GM19193 (cell line): ENCODE measurements around the gene PCDHA1.
"Not testable (repeated sequence)": the region's sequence is repeated elsewhere in the genome, so short reads cannot be mapped to it uniquely, and the experiment has no call there.

ENCODE experiments used
- POLR2A ChIP-seq: IDR thresholded peaks from 4 replicates; pipeline ENCODE4 v1.6.1; 2011; ENCODE audit not compliant: insufficient read depth, insufficient read length; ENCODE audit errors: extremely low read depth

PCDHA1 gene

GRCh38 chr5:140808889-140809291, 22.9 kb downstream of the PCDHA1 start:
- TF ChIP-seq POLR2A = no peak

- TF ChIP-seq POLR2A = no peak
These were observed 35.7 kb downstream of the PCDHA1 start, which contains the start of gene PCDHA5 for GRCh38 chr5:140821375-140822280. TSS of gene PCDHA5 (plus strand) at chr5:140821613.

- TF ChIP-seq POLR2A = no peak
These were observed 36.3 kb downstream of the PCDHA1 start for GRCh38 chr5:140822281-140822629.

- TF ChIP-seq POLR2A = no peak
These were observed 37.5 kb downstream of the PCDHA1 start for GRCh38 chr5:140823475-140823874.

DNA sequence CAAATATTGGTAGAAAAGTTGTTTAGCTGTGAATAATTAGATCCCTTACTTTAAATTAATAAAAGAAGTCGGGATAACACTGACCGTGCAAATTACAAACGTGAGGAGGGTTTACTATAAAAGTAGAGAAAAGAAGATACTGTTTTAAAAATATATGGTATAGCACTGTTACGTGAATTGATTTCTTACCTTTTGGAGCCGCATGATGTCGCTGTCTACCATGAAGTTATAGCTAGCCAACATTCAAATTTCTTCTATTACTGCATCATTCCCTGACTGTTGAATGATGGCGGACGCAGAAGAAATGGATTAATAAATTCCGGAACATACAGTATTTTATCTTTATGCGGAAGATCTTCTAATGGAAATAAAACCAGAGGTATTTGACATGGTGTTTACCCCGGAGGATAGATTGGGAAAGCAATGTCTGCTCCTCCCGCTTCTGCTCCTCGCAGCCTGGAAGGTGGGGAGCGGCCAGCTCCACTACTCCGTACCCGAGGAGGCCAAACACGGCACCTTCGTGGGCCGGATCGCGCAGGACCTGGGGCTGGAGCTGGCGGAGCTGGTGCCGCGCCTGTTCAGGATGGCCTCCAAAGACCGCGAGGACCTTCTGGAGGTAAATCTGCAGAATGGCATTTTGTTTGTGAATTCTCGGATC, 41.9 kb downstream of the PCDHA1 start, which contains the start of gene PCDHA6:
PCDHA6 (plus strand) TSS at position 257 of the 658 bp plus-strand sequence; CDS start at position 389, 132 bp downstream.
- no peak for TF ChIP-seq POLR2A

GRCh38 chr5:140828362-140828737, 42.4 kb downstream of the PCDHA1 start:
- no peak for TF ChIP-seq POLR2A

DNA sequence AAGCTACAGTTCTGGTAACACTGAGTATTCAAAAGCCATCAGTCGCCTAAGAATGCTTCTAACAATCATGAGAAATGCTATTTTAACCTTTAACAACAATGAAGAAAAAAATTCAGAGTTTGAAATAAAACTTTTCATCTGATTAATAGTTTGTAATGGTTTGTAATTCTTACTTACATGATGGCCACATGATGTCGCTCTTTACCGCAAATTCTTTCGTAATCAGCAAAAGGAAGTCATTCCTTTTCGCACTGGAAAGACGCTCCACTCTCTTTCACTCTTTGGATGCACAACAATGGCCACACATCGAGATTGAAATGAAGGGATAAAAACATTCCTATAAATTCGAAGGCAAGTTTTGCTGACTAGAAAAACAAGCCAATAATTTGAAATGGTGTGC, 48.1 kb downstream of the PCDHA1 start, which contains the start of gene PCDHA7:
PCDHA7 (plus strand) TSS at position 277 of the 400 bp plus-strand sequence; CDS start at position 392, 115 bp downstream.
- TF ChIP-seq POLR2A = no peak

GRCh38 chr5:140835622-140836510, 49.9 kb downstream of the PCDHA1 start:
- no peak for TF ChIP-seq POLR2A

- TF ChIP-seq POLR2A = no peak
These were observed 55.3 kb downstream of the PCDHA1 start, which contains the start of gene PCDHA8 for GRCh38 chr5:140840978-140841962. TSS of gene PCDHA8 (plus strand) at chr5:140841187. CDS start at chr5:140841322, 135 bp downstream.

DNA sequence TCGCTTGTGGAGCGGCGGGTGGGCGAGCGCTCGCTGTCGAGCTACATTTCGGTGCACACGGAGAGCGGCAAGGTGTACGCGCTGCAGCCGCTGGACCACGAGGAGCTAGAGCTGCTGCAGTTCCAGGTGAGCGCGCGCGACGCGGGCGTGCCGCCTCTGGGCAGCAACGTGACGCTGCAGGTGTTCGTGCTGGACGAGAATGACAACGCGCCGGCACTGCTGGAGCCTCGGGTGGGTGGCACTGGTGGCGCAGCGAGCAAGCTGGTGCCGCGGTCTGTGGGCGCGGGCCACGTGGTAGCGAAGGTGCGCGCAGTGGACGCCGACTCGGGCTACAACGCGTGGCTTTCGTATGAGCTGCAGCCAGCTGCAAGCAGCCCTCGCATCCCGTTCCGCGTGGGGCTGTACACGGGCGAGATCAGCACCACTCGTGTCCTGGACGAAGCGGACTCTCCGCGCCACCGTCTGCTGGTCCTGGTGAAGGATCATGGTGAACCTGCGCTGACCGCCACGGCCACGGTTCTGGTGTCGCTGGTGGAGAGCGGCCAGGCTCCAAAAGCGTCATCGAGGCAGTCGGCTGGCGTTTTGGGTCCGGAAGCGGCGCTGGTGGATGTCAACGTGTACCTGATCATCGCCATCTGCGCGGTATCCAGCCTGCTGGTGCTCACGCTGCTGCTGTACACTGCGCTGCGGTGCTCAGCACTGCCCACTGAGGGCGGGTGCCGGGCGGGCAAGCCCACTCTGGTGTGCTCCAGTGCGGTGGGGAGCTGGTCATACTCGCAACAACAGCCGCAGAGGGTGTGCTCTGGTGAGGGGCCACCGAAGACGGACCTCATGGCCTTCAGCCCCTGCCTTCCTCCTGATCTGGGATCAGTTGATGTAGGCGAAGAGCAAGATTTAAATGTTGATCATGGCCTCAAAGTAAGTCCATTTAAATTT, 57.1 kb downstream of the PCDHA1 start:
- TF ChIP-seq POLR2A = no peak

- TF ChIP-seq POLR2A = not testable (repeated sequence)
These were observed 62.5 kb downstream of the PCDHA1 start, which contains the start of gene PCDHA9 for GRCh38 chr5:140848139-140849102. TSS of gene PCDHA9 (plus strand) at chr5:140848382. CDS start at chr5:140848496, 114 bp downstream.
